NCI-H69 (cell line): ENCODE data around the gene PEF1.
"Not testable (repeated sequence)": the region's sequence is repeated elsewhere in the genome, so short reads cannot be mapped to it uniquely, and the experiment has no call there.

Source experiments
- DNase-seq: peaks from one replicate; lab custom pipeline; 2025; lab: John Stamatoyannopoulos, UW

Gene PEF1

GRCh38 chr1:31609514-31610118 lies 35.1 kb downstream of the PEF1 start:
- no peak for DNase-seq

DNA sequence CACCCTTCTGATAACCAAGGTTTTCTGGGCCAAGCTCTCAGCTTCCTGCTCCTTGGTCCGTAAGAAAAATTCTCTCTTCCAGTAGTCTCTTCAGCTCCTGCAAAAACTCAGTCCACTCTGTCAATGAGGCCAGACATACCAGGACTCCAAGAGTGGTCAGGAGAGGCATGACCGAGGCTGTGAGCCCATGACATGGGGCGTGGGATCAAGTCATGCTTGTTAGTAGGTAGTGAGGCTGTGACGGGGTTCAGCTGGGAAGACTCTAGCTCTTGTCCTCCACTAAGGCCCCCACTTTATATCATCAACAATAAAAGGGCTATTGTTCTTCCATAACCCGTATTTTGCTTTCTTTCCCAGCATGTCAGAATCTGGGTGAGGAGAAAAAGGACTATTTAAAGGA lies 37.3 kb downstream of the PEF1 start:
- no peak for DNase-seq

GRCh38 chr1:31605908-31606427 lies 38.7 kb downstream of the PEF1 start:
- DNase-seq: no peak

DNA sequence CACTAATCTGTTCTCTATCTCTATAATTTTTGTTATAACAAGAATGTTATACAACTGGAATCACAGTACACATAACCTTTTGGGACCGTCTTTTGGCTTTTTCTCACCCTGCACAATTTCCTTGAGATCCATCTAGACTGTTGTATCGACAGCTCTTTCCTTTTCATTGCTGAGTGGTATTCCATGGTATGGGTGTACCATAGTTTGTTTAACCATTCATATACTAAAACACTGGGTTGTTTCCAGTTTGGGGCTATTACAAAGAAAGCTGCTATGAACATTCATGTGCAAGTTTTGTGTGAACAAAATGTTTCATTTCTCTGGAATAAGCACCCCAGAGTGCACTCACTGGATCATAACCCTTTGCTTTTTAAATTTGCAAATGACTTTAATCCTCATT lies 42.6 kb downstream of the PEF1 start:
- DNase-seq: no peak

DNA sequence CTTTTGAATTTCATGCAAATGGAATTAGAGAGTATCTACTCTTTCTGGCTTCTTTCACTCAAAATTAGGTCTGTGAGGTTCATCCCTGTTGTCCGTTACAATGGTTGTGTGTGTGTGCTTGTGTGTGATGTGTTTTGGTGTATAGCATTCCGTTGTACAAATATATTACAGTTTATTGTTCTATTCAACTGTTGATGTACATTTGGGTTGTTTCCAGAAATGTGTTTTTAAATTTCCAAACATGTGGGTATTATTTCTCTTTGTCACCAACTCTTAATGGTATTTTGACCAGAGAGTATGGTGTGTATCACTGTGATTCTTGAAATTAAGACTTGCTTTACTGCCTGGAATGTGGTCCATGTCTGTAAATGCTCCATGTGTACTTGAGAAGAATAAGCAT lies 44.0 kb downstream of the PEF1 start:
- DNase-seq: no peak

- no peak for DNase-seq
Measured at GRCh38 chr1:31598980-31599379, 45.7 kb downstream of the PEF1 start.

DNA sequence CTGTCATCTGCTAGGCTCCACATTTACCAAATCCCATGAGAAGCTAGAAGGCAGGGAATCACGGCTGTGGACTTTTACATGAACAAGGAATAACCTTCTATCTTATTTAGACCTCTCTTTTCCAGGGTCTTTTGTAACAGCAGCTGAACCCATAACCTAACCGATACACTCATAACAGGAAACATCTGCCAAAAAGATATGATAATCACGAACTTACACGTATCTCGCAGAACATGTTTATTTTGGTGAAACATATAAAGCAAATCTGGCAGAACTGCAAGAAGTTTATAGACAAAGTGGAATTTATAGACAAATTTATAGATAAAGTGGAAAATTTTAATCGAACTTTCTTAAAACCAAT lies 48.0 kb downstream of the PEF1 start:
- no peak for DNase-seq

DNA sequence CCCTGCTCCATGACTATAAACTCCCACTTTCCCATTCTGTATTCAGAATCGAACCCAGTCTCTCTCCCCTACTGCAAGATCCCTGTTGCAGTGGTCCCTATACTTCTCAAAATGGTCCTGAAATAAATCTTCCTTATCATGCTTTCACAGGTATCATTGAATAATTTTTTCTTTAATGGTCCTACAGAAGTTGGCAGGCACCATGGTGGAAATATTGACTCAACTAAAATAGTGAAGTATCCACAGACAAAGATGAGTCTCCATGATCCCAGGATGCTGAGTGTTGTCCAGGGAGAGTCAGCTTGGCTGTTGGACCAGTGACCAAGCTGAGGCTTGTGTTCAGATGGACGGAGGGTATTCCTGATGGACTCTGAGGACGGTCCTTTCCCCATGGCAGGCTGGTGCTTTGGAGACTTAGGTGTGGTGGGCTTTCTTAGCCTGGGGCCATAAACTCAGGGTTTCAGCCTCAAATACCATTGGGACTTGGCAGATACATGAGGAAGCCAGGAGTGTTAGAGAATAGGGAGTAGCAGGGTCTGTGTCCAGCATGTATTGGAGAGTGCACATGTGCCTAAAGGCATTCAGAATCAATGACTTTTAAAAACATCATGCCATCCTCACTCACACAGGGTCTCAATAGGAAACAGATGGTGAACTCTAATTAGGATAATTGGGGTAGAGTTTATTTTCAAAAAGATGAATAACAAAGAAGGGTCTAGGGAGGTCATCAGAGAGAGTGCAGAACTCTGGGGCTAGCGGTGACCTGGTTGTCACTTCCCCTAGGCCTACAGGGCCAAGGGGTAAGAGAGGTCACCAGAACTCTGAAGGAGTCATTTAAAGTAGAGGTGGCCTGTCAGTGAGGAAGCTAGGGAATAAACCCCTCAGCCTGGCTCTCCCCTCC lies 48.6 kb downstream of the PEF1 start:
- peak; percentile 55 for DNase-seq

DNA sequence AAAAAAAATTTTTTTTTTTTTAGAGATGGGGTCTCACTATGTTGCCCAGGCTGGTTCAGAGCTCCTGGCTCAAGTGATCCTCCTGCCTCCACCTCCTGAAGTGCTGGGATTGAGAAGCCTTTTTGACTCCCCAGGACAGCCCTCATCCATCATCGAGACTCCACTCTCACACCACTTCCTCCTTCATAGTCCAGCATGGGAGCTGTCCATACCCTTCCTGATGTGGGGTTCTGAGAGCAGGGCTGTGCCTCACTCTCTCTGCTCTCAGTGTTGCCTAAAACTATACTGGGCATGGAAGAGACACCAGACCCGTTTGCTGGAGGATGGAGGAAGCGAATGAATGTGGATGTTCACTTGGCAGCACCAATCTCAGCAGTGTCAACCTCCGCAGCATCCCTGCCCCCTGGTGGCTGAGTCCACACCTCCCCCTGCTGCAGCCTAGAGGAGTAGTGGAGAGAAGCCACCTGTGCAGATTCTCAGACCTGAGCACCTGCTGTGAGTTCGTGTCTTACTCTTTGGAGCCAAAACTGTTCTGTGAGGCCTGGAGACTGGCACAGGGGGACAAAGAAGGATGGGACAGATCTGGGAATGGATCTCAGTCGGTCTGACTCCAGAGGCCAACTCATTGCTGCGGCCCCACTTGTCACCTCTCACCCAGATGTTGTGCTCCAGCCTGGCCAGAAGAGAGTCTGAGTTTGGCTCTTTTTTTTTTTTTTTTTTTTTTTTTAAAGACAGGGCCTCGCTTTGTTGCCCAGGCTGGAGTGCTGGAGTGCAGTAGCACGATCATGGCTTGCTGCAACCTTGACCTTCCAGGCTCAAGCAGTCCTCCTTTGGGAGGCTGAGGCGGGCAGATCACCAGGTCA lies 50.7 kb downstream of the PEF1 start:
- peak; percentile 77 for DNase-seq

DNA sequence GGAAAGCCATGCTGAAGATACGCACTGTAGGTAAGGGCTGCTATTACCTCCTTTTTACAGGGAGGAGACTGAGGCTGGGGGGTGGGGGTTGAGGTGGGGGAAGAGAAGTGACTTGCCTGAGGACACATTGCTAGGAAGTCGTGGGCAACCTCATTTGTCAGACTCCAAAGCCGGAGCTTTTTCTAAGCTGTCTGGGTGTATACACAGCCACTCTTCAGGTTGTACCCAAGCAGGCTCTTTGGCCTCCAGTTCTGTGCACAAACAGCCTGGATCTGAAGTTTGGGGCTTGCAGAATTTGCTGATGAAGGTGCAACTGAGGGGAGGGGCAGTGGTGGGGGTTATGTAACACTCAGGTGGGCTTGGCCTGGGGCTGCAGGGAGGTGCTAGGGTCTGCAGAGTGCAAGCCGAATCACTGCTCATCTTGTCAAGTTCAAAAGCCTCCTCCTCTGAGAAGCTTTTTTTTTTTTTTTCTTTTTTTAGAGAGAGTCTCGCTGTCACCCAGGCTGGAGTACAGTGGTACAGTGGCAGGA lies 51.5 kb downstream of the PEF1 start:
- no peak for DNase-seq

DNA sequence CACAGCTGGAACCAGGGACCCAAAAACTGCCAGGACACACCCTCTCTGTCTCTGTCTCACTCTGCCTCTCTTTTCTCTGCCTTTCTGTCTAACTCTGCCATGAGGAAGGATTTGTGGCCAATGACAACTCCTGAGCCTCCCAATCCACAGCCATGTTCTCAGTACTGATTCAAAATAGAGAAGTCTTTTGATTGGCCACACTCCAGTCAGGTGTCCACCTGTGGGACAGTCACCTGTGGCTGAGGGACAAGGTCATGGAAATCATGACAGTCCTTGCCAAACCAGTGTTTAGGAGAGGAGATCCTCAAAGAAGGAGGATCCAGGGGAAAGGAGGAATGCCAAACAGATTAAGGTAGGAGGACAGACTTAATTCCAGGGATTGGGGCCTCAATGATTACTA lies 52.5 kb downstream of the PEF1 start:
- DNase-seq: no peak

- DNase-seq: peak; percentile 56
Measured at GRCh38 chr1:31591425-31592093, 53.1 kb downstream of the PEF1 start.

DNA sequence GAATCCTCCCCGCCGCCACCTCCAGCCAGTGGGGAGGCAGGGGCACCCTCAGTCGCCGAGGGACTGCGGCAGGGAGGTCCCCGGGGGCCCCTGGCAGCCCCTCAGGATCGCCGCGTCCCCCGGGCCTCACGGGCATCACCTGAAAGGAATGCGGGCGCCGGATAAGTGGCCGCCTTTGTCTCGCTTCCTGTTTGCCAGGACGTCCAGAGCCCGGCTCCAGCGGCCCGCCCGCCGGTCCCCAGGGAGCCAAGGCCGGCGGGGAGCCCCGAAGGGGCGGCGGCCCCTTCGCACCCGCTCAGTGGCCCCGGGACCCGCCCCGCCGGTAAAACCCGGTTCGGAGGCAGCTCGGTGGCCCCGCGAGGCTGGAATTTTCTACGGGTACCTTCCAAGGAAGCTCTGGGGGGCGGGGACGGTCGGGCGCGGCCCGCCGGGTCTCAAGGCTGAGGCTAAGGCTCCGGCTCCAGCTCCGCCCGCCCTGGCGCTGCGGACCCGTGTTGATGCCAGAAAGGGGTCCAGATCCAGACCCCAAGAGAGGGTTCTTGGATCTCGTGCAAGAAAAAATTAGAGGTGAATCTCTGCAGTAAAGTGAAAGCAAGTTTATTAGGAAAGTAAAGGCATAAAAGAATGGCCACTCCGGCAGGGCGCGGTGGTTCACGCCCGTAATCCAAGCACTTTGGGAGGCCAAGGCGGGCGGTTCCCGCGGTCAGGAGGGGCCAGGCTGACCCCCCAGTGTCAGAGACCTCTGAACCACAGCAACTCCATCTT lies 55.7 kb downstream of the PEF1 start:
- DNase-seq: no peak

DNA sequence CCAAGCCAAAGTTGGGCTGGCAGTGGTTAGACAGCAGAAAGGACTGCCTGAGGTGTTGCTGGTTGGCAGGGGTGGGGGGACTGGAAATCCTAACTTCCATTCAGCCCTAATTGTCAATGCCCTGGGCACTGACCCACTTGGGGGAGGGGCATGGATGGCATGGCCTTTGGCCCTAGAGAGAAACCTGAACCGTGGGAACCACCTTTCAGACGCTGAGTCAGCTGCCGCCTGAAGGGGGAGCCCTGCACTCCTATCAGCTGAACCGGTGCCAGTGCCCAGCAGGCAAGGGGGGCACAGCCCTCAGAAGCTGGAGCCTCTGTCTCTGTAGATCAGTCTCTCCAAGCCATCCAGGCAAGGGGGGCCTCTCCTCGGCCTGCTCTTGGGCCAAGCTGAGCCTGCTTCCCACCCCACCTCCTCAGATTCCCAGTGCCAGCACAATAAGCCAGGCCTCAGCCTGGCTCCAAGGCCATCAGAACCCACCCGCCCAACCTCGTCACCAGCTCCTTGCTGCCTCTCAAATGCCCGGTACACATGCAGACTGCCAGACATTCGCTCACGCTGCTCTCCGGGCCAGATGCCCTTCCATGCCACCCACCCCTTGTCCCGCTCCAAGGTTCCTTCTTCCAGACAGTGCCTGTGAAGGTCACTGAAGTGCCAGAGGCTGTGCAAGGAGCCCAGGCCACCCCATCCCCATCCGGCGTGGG lies 56.8 kb downstream of the PEF1 start:
- peak; percentile 54 for DNase-seq

DNA sequence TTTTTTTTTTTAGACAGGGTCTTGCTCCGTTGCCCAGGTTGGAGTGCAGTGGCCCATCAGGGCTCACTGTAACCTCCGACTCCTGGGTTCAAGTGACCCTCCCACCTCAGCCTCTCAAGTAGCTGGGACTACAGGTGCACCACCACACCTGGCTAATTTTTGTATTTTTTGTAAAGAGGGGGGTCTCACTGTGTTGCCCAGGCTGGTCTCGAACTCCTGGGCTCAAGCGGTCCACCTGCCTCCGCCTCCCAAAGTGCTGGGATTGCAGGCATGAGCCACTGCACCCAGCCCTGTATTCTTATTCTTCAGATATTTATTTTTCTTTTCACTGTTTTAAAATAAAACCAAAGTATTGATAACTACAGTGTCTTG lies 57.4 kb downstream of the PEF1 start:
- DNase-seq: not testable (repeated sequence)

GRCh38 chr1:31586376-31587327 lies 58.0 kb downstream of the PEF1 start:
- no peak for DNase-seq

GRCh38 chr1:31585736-31586365 lies 58.8 kb downstream of the PEF1 start:
- no peak for DNase-seq

- DNase-seq: no peak
Measured at GRCh38 chr1:31584869-31585735, 59.6 kb downstream of the PEF1 start.
